Thoracic aorta (tissue), 2 donors: ENCODE results near the gene ANO4. TPM values are rescaled to one million over a fixed set of nuclear protein-coding genes. Genes with fewer than 3 reads are reported as not detected.
A peak's percentile ranks its signal among the peaks of the same experiment; 100 is the strongest.

ENCODE experiments used
- ATAC-seq: fragments of 150-250 bp; one replicate; pipeline ENCODE4 v1.8.0; 2017; ENCODE audit warnings: low read depth; ENCODE audit not compliant: insufficient number of reproducible peaks, low FRiP score
- DNase-seq: peaks from one replicate; pipeline ENCODE4 v3.0.0-alpha.2; 2020; ENCODE audit warnings: low spot score
- H3K27ac ChIP-seq, 2 donors: fragments of 200-600 bp; sonication (generic); 1 replicate in 1 of 2; 2 replicates in 1 of 2; pipeline ENCODE4 v1.5.1; 2016; ENCODE audit warnings: mild to moderate bottlenecking in 2 of 2, moderate library complexity in 2 of 2
- H3K27me3 ChIP-seq: fragments of 200-600 bp; sonication (generic); replicated peaks from 2 replicates; pipeline ENCODE4 v1.6.0; 2016; ENCODE audit warnings: mild to moderate bottlenecking; ENCODE audit not compliant: insufficient read depth
- H3K36me3 ChIP-seq: fragments of 200-600 bp; sonication (generic); one replicate; pipeline ENCODE4 v1.5.1; 2016
- H3K4me1 ChIP-seq, 2 donors: fragments of 200-600 bp; sonication (generic); 1 replicate in 1 of 2; 2 replicates in 1 of 2; pipeline versions ENCODE4 v1.5.1 to v1.6.0; 2016; ENCODE audit warnings: low read depth in 2 of 2, mild to moderate bottlenecking in 1 of 2; ENCODE audit not compliant: control insufficient read depth in 1 of 2
- H3K4me3 ChIP-seq: fragments of 200-600 bp; sonication (generic); 2 replicates; pipeline ENCODE4 v1.5.1; 2016; ENCODE audit warnings: mild to moderate bottlenecking
- H3K9me3 ChIP-seq: fragments of 200-600 bp; sonication (generic); 2 replicates; pipeline ENCODE4 v1.5.1; 2016
- CTCF ChIP-seq: fragments of 200-600 bp; sonication (generic); IDR thresholded peaks from one replicate; pipeline ENCODE4 v1.5.1; 2019; ENCODE audit warnings: antibody characterized with exemption
- total RNA-seq, 2 donors: library from RNA; depleted of rRNA; stranded (reverse); fragments of >200 nt; gene quantifications; one replicate each; pipeline versions ENCODE4 v1.1.0 to v1.2.3, GENCODE V29; 2016

The ANO4 gene
- total RNA-seq, 2 donors from 2014 or later: not detected

- Histone ChIP-seq H3K27ac (no peak overlapping the region), H3K27me3 (no peaks in the 10 kb centered on the region), H3K4me3 (no peak overlapping the region), H3K4me1 (no peaks in the 10 kb centered on the region), H3K36me3 (no peaks in the 10 kb centered on the region), H3K9me3 (no peaks in the 10 kb centered on the region)
- TF ChIP-seq CTCF: no peak
- DNase-seq (no peak), ATAC-seq (no peak)
Observed at GRCh38 chr12:100789975-100790374, 4.6 kb upstream of the ANO4 start.

- ATAC-seq (no peak), DNase-seq (no peak)
- Histone ChIP-seq H3K27me3 (no peaks in the 10 kb centered on the region), H3K4me3 (no peak overlapping the region), H3K9me3 (no peaks in the 10 kb centered on the region), H3K27ac (no peak overlapping the region), H3K36me3 (no peaks in the 10 kb centered on the region), H3K4me1 (no peaks in the 10 kb centered on the region)
- no peak for TF ChIP-seq CTCF
Observed at GRCh38 chr12:100790552-100790951, 4.0 kb upstream of the ANO4 start.

GRCh38 chr12:100793182-100793581 is 1.4 kb upstream of the ANO4 start:
- Histone ChIP-seq H3K27ac (no peak overlapping the region), H3K36me3 (no peaks in the 10 kb centered on the region), H3K27me3 (no peaks in the 10 kb centered on the region), H3K4me3 (no peak overlapping the region), H3K4me1 (no peaks in the 10 kb centered on the region), H3K9me3 (no peaks in the 10 kb centered on the region)
- DNase-seq (no peak), ATAC-seq (no peak)
- no peak for TF ChIP-seq CTCF

- Histone ChIP-seq H3K36me3 (no peaks in the 10 kb centered on the region), H3K27ac (no peak overlapping the region), H3K9me3 (no peaks in the 10 kb centered on the region), H3K4me1 (no peaks in the 10 kb centered on the region), H3K27me3 (no peaks in the 10 kb centered on the region), H3K4me3 (peak overlapping the region; percentile 45)
- TF ChIP-seq CTCF: no peak
- DNase-seq: no peak
- ATAC-seq: no peak
Observed at GRCh38 chr12:100795174-100795799, 711 bp downstream of the ANO4 start.

- no peak overlapping the region for H3K27ac ChIP-seq
- H3K36me3 ChIP-seq: no peaks in the 10 kb centered on the region
- H3K4me1 ChIP-seq: no peaks in the 10 kb centered on the region
- ATAC-seq (no peak), DNase-seq (no peak)
- TF ChIP-seq CTCF: no peak
- no peaks in the 10 kb centered on the region for H3K9me3 ChIP-seq
- H3K27me3 ChIP-seq: no peaks in the 10 kb centered on the region
- no peak overlapping the region for H3K4me3 ChIP-seq
Observed at GRCh38 chr12:100795800-100796179, 1.2 kb downstream of the ANO4 start.
